Keratinocyte (primary cell): ENCODE data around the gene KCNE1. TPM values are rescaled to one million over a fixed set of nuclear protein-coding genes. Genes with fewer than 3 reads are reported as not detected.
"Not testable (repeated sequence)": the region's sequence is repeated elsewhere in the genome, so short reads cannot be mapped to it uniquely, and the experiment has no call there.

ENCODE experiments used
- DNase-seq: peaks from one replicate; pipeline ENCODE4 v3.0.0-alpha.2; 2011; ENCODE audit warnings: low read depth, missing footprints, low spot score
- FAIRE-seq: peaks from 2 replicates; lab custom pipeline; 2011; peaks lifted over from hg19 to GRCh38; lab: Jason Lieb, UNC
- H2AFZ ChIP-seq: 2 replicates; pipeline ENCODE4 v1.6.0; 2012; ENCODE audit warnings: low read length, control low read depth, inconsistent platforms; ENCODE audit not compliant: control insufficient read depth
- H3K27ac ChIP-seq: 2 replicates; pipeline ENCODE4 v1.5.1; 2011; ENCODE audit warnings: low read length; ENCODE audit not compliant: control insufficient read depth, insufficient read depth
- H3K27me3 ChIP-seq: 3 replicates; pipeline ENCODE4 v1.6.0; 2011; ENCODE audit warnings: low read length; ENCODE audit not compliant: control insufficient read depth, insufficient read depth; ENCODE audit errors: extremely low read depth
- H3K36me3 ChIP-seq, 2 experiments: 2 replicates in 1 of 2; 3 replicates in 1 of 2; pipeline ENCODE4 v1.5.1; 2011; ENCODE audit warnings: low read length in 2 of 2, mild to moderate bottlenecking in 1 of 2; ENCODE audit not compliant: control insufficient read depth in 2 of 2, insufficient read depth in 2 of 2; ENCODE audit errors: extremely low read depth in 1 of 2
- H3K4me1 ChIP-seq: 3 replicates; pipeline ENCODE4 v1.5.1; 2011; ENCODE audit warnings: low read length; ENCODE audit not compliant: control insufficient read depth, insufficient read depth; ENCODE audit errors: extremely low read depth
- H3K4me2 ChIP-seq: 3 replicates; pipeline ENCODE4 v1.6.0; 2011; ENCODE audit warnings: low read depth, low read length; ENCODE audit not compliant: control insufficient read depth, insufficient read depth; ENCODE audit errors: extremely low read depth
- H3K4me3 ChIP-seq, 3 experiments: fragments of 200-600 bp in 1 of 3; sonication (generic) in 1 of 3; 2 replicates in 2 of 3; 3 replicates in 1 of 3; pipeline ENCODE4 v1.5.1; 2011 to 2016; ENCODE audit warnings: low read length in 3 of 3, mild to moderate bottlenecking in 3 of 3, control low read depth in 2 of 3, inconsistent platforms in 1 of 3, low read depth in 1 of 3, mixed read lengths in 1 of 3, mixed run types in 1 of 3, moderate library complexity in 1 of 3; ENCODE audit not compliant: control insufficient read depth in 2 of 3, insufficient read depth in 2 of 3; ENCODE audit errors: extremely low read depth in 1 of 3
- H3K79me2 ChIP-seq: 2 replicates; pipeline ENCODE4 v1.6.0; 2012; ENCODE audit warnings: low read length; ENCODE audit not compliant: control insufficient read depth, insufficient read depth
- H3K9ac ChIP-seq: 3 replicates; pipeline ENCODE4 v1.6.0; 2011; ENCODE audit warnings: low read length; ENCODE audit not compliant: control insufficient read depth, insufficient read depth; ENCODE audit errors: extremely low read depth
- H3K9me1 ChIP-seq: 3 replicates; pipeline ENCODE4 v1.6.0; 2011; ENCODE audit warnings: low read length; ENCODE audit not compliant: control insufficient read depth, insufficient read depth; ENCODE audit errors: extremely low read depth
- H3K9me3 ChIP-seq: 2 replicates; pipeline ENCODE4 v1.5.1; 2012; ENCODE audit warnings: low read depth, low read length; ENCODE audit not compliant: control insufficient read depth
- H4K20me1 ChIP-seq: 3 replicates; pipeline ENCODE4 v1.6.0; 2011; ENCODE audit warnings: low read length; ENCODE audit not compliant: control insufficient read depth, insufficient read depth; ENCODE audit errors: extremely low read depth
- dilution Hi-C: fragments of 300-500 bp; cut with MboI; formaldehyde crosslinking; loops from one replicate; pipeline ENCODE4 v1.7.0; 2020; ENCODE audit warnings: low sequenced_read_pairs; ENCODE audit not compliant: extremely low pct_ligation_motif_present
- polyA plus RNA-seq, 5 experiments: library from polyadenylated mRNA; depleted of rRNA in 3 of 5; stranded (reverse) in 3 of 5; stranded (forward) in 1 of 5; unstranded in 1 of 5; fragments of >200 nt; gene quantifications; 1 replicate in 1 of 5; 2 replicates in 3 of 5; 3 replicates in 1 of 5; pipeline versions ENCODE4 v1.2.1 to v1.2.3, GENCODE V29; 2011 to 2012; ENCODE audit warnings: missing spikeins in 2 of 5, low read depth in 1 of 5, low replicate concordance in 1 of 5
- small RNA-seq, 3 experiments: library from RNA; depleted of rRNA; stranded (forward); fragments of <200 nt; gene quantifications; one replicate each; pipeline ENCODE3, GENCODE V24; 2012; ENCODE audit warnings: low read depth in 3 of 3, low replicate concordance in 1 of 3; ENCODE audit not compliant: insufficient read length in 3 of 3

KCNE1 gene
- polyA plus RNA-seq, 1 donor (not counting 4 experiments of a cell fraction or from before 2014, with no cell fraction given): 0.08 TPM

DNA sequence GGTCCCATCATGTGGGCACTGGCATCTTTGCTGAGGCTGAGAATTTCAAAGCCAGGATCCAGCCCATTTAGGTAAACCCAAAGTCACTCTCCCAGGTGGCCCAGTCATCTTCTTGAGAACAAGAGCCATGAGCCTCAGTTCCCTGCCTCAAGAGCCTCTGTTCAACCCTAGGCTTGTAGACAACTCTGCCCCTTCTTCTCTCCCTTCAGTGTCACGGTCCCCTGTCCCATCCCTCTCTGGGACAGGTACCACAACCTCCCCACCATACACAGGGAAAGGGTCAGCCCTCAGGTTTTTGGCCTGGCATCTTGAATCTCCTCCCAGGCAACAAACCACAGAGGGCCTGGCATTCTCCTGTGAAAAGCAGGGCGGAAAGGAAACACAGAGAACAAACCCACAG is 106.3 kb downstream of the KCNE1 start:
- H3K4me3 ChIP-seq, H3K27ac ChIP-seq, H3K9me3 ChIP-seq, dilution Hi-C loops, H4K20me1 ChIP-seq, H2AFZ ChIP-seq, DNase-seq, H3K36me3 ChIP-seq, H3K27me3 ChIP-seq, H3K4me2 ChIP-seq, FAIRE-seq, H3K4me1 ChIP-seq, H3K9ac ChIP-seq, H3K9me1 ChIP-seq, H3K79me2 ChIP-seq: not testable (repeated sequence)

DNA sequence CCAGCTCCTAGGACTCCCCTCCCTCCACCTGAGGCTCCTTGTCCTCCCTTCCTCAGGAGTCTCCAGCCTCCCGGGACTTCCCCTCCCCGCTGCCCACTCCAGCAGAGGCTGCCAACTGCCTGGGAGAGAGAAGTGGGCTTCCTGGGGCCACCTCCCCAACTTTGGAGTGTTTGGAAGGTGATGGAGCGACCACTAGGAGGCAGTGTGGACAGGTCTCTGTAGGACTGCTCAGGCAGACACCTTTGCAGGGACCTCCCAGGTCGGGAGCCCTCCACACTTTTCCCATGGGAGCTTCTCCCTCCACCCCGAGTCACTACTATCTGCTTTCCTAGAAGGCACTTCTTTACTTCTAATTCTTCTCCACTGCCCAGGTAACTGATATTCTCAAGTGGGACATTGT is 107.3 kb downstream of the KCNE1 start:
- H3K9me1 ChIP-seq, H2AFZ ChIP-seq, H3K4me1 ChIP-seq, H3K9me3 ChIP-seq, H3K36me3 ChIP-seq, H3K9ac ChIP-seq, H3K4me2 ChIP-seq, DNase-seq, H4K20me1 ChIP-seq, FAIRE-seq, dilution Hi-C loops, H3K4me3 ChIP-seq, H3K79me2 ChIP-seq, H3K27ac ChIP-seq, H3K27me3 ChIP-seq: not testable (repeated sequence)

DNA sequence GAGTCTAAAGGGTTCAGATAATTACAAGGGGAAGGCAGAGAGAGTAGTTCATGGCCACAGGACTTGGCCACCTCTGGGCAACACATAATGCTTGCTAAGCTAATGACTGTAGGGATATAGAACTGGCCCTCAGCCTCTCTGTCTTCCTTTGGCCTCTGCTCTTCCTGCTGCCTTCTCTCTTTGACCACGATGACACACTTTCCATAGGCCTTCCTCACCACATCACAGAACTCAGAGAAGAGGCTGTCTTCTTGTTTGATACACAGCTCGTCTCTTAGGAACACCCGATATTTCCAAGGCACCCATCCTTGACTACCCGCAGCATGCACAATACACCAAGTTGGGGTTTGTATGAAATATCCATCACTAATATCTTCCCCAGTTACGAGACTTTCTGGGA is 111.5 kb downstream of the KCNE1 start:
- dilution Hi-C loops, FAIRE-seq, H3K4me3 ChIP-seq, H3K4me1 ChIP-seq, H2AFZ ChIP-seq, H3K27me3 ChIP-seq, H3K79me2 ChIP-seq, H3K9me3 ChIP-seq, H3K9me1 ChIP-seq, H3K27ac ChIP-seq, H3K4me2 ChIP-seq, H4K20me1 ChIP-seq, DNase-seq, H3K9ac ChIP-seq, H3K36me3 ChIP-seq: not testable (repeated sequence)

Small RNA genes lying within 50 kb of the gene (small RNA-seq; reads per million reads assigned to genes)
- 0 reads per million in 3 experiments for gene RF00614

Other genes with a start within 250 kb of the KCNE1 start
- gene KCNE2, start 148.2 kb downstream of the KCNE1 start, polyA plus RNA-seq: not detected in 3 replicates
- gene SMIM11, start 136.7 kb downstream of the KCNE1 start, polyA plus RNA-seq: 2.7 to 13.1 TPM (median 7.0 TPM) in 3 replicates
- not detected in 3 replicates for gene SMIM34, start 88.3 kb downstream of the KCNE1 start, polyA plus RNA-seq
- 14.6 to 22.4 TPM (median 21.3 TPM) in 3 replicates for gene RCAN1, start 102.9 kb upstream of the KCNE1 start, polyA plus RNA-seq
- gene CLIC6, start 156.8 kb upstream of the KCNE1 start, polyA plus RNA-seq: not detected in 3 replicates